Liver (tissue), 9 donors: ENCODE measurements around the gene CDPF1. TPM values are rescaled to one million over a fixed set of nuclear protein-coding genes. Genes with fewer than 3 reads are reported as not detected.

Experiments
- DNase-seq: peaks from one replicate; pipeline ENCODE4 v3.0.0-alpha.2; 2017; ENCODE audit warnings: low spot score
- H3K27ac ChIP-seq, 2 donors: one replicate each; pipeline ENCODE4 v1.7.0; 2013; ENCODE audit warnings: inconsistent platforms in 2 of 2, low read length in 2 of 2, control low read depth in 1 of 2, low read depth in 1 of 2, mild to moderate bottlenecking in 1 of 2
- H3K27me3 ChIP-seq, 4 donors: one replicate each; pipeline versions ENCODE4 v1.6.1 to v1.7.0; 2013; ENCODE audit warnings: low read length in 3 of 4, inconsistent platforms in 1 of 4, mild to moderate bottlenecking in 1 of 4, moderate library complexity in 1 of 4; ENCODE audit not compliant: control insufficient read depth in 4 of 4, insufficient read depth in 4 of 4
- H3K36me3 ChIP-seq, 4 donors: one replicate each; pipeline versions ENCODE4 v1.6.1 to v1.7.0; 2013; ENCODE audit warnings: low read length in 3 of 4, mild to moderate bottlenecking in 3 of 4, low read depth in 1 of 4, moderate library complexity in 1 of 4; ENCODE audit not compliant: control insufficient read depth in 4 of 4, insufficient read depth in 3 of 4
- H3K4me1 ChIP-seq, 4 donors: one replicate each; pipeline versions ENCODE4 v1.6.1 to v1.7.0; 2013; ENCODE audit warnings: low read length in 3 of 4, mild to moderate bottlenecking in 3 of 4, moderate library complexity in 1 of 4; ENCODE audit not compliant: control insufficient read depth in 4 of 4, insufficient read depth in 4 of 4
- H3K4me3 ChIP-seq, 3 donors: one replicate each; pipeline versions ENCODE4 v1.6.1 to v1.7.0; 2013; ENCODE audit warnings: low read length in 3 of 3, control low read depth in 1 of 3, low read depth in 1 of 3, mild to moderate bottlenecking in 1 of 3
- H3K9ac ChIP-seq, 2 donors: one replicate each; pipeline ENCODE4 v1.7.0; 2013; ENCODE audit warnings: low read length in 2 of 2, mild to moderate bottlenecking in 2 of 2, moderate library complexity in 2 of 2, control low read depth in 1 of 2, low read depth in 1 of 2
- H3K9me3 ChIP-seq, 4 donors: one replicate each; pipeline versions ENCODE4 v1.6.1 to v1.7.0; 2013; ENCODE audit warnings: low read length in 3 of 4; ENCODE audit not compliant: control insufficient read depth in 4 of 4
- CTCF ChIP-seq: fragments of 150-350 bp; IDR thresholded peaks from 2 replicates; pipeline ENCODE4 v1.5.1; 2017; ENCODE audit warnings: improper control_type of control experiment, low read depth, low read length; ENCODE audit not compliant: missing input control
- EGR1 ChIP-seq, 2 donors: IDR thresholded peaks; 2 replicates each; pipeline ENCODE4 v1.6.1; 2016 to 2018; ENCODE audit warnings: antibody characterized with exemption in 2 of 2, low read depth in 2 of 2
- FOXA1 ChIP-seq: IDR thresholded peaks from 2 replicates; pipeline ENCODE4 v1.6.1; 2016; ENCODE audit warnings: antibody characterized with exemption
- FOXA2 ChIP-seq: IDR thresholded peaks from 2 replicates; pipeline ENCODE4 v1.6.1; 2016; ENCODE audit warnings: antibody characterized with exemption
- GABPA ChIP-seq, 2 donors: IDR thresholded peaks in 1 of 2; conservative IDR thresholded peaks in 1 of 2; 2 replicates each; pipeline ENCODE4 v1.6.1; 2016; ENCODE audit warnings: antibody characterized with exemption in 2 of 2, mild to moderate bottlenecking in 1 of 2, moderate library complexity in 1 of 2
- HNF4A ChIP-seq, 2 donors: conservative IDR thresholded peaks; 2 replicates each; pipeline ENCODE4 v1.6.1; 2016; ENCODE audit warnings: antibody characterized with exemption in 2 of 2, mild to moderate bottlenecking in 2 of 2
- HNF4G ChIP-seq: IDR thresholded peaks from 2 replicates; pipeline ENCODE4 v1.6.1; 2016; ENCODE audit warnings: antibody characterized with exemption
- JUND ChIP-seq, 2 donors: IDR thresholded peaks; 2 replicates each; pipeline ENCODE4 v1.6.1; 2016; ENCODE audit warnings: antibody characterized with exemption in 2 of 2
- NR2F2 ChIP-seq: IDR thresholded peaks from 2 replicates; pipeline ENCODE4 v1.6.1; 2016; ENCODE audit warnings: antibody characterized with exemption
- RAD21 ChIP-seq, 2 donors: IDR thresholded peaks; 2 replicates each; pipeline ENCODE4 v1.6.1; 2016; ENCODE audit warnings: antibody characterized with exemption in 2 of 2, mild to moderate bottlenecking in 2 of 2
- RXRA ChIP-seq, 2 donors: IDR thresholded peaks; 2 replicates each; pipeline ENCODE4 v1.6.1; 2017 to 2018; ENCODE audit warnings: antibody characterized with exemption in 2 of 2, mild to moderate bottlenecking in 1 of 2
- SP1 ChIP-seq: IDR thresholded peaks from 2 replicates; pipeline ENCODE4 v1.6.1; 2018; ENCODE audit warnings: antibody characterized with exemption, mild to moderate bottlenecking
- TAF1 ChIP-seq: conservative IDR thresholded peaks from 2 replicates; pipeline ENCODE4 v1.6.1; 2016; ENCODE audit warnings: antibody characterized with exemption, mild to moderate bottlenecking
- YY1 ChIP-seq: IDR thresholded peaks from 2 replicates; pipeline ENCODE4 v1.6.1; 2016; ENCODE audit warnings: antibody characterized with exemption, mild to moderate bottlenecking
- ZBTB33 ChIP-seq: IDR thresholded peaks from 2 replicates; pipeline ENCODE4 v1.6.1; 2016; ENCODE audit warnings: antibody characterized with exemption
- WGBS: extraction: QIAGEN DNeasy Blood & Tissue Kit; methylation state at CpG from one replicate; pipeline ENCODE4 v1.1.7; 2013; 5-methylcytosine and 5-hydroxymethylcytosine counted together
- polyA plus RNA-seq, 2 donors: library from polyadenylated mRNA; stranded (reverse) in 1 of 2; unstranded in 1 of 2; fragments of 200-250 nt in 1 of 2; fragments of >200 nt in 1 of 2; fragmentation: Nextera tagmentation in 1 of 2; extraction: Ambion mirVana in 1 of 2; gene quantifications; one replicate each; pipeline versions ENCODE4 v1.2.1 to v1.2.3, GENCODE V29; 2013 to 2015
- total RNA-seq, 2 donors: library from RNA; depleted of rRNA; stranded (reverse); fragments of >200 nt; gene quantifications; one replicate each; pipeline ENCODE4 v1.2.3, GENCODE V29; 2014
- TF ChIP-seq, protein P1 (sequence below): IDR thresholded peaks from 2 replicates; pipeline ENCODE4 v1.6.1; 2016; ENCODE audit warnings: antibody characterized with exemption, mild to moderate bottlenecking
- TF ChIP-seq, protein P2 (sequence below): IDR thresholded peaks from 2 replicates; pipeline ENCODE4 v1.6.1; 2016; ENCODE audit warnings: antibody characterized with exemption
- TF ChIP-seq, protein P3 (sequence below): IDR thresholded peaks from 2 replicates; pipeline ENCODE4 v1.6.1; 2016; ENCODE audit warnings: antibody characterized with exemption
- donor health status: healthy.
- donor health status: healthy.
- donor health status: healthy.
- donor health status: healthy.
- donor health status: healthy.

The CDPF1 gene, protein sequence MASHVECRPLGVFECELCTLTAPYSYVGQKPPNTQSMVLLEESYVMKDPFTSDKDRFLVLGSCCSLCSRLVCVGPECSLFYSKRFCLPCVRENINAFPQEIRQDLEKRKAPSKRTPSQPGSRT
- 1 to 10 TPM; 4.4 to 6.1 TPM for total RNA-seq
- polyA plus RNA-seq: 1 to 10 TPM; 3.9 to 6.6 TPM

DNA sequence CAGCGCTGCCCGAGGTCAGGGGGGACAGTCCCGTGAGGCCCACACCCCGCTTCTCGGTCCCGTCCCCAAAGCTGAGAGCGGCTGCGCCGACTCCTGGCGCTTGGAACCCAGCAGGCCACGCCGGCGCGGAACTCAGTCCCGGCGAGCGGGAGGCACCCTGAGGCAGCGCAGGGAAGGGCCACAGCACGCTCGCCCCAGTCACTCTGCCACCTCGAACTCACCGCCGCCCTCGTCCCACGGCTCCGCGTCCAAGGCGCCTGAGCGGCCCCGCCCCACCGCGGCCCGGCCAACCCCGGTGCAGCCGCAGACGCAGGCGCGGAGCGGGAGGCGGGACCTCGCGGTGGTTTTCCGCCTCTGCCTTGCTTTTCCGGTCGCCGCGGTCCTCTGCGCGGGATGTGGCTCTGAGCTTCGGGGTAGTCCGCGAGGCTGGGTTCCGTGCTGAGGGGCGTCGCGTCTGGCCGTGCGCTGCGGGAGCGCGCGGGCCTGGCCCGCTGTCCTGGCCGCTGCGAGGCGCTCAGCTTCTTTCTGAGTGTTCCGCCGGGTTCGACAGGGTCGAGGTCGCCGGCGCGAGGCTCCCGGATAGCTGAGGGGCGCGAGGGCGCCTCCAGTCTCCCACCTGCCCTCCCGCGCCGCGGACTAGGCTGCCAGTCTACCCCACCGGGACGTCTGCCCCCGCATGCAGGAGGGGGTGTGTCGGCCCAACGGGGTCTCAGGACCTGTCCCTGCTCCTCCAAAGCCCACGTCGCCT, at the start of gene CDPF1:
TSS of gene CDPF1 (minus strand) at position 259 of the 748 bp plus-strand sequence. CDS start 2,009 bp downstream, outside the sequence.
- no peaks in the 10 kb centered on the region for H3K36me3 ChIP-seq
- peak within 1 kb of the TSS; percentile 77 to 85 (median 83) for H3K4me3 ChIP-seq
- H3K9me3 ChIP-seq: no peaks in the 10 kb centered on the region
- DNase-seq: peak; percentile 92
- TF ChIP-seq GABPA (IDR thresholded peaks at IDR 0.05 in 1 of 2, conservative IDR thresholded peaks at IDR 0.05 in 1 of 2) (peak in 1 of 2 donors; percentile 70), EGR1 (IDR thresholded peaks at IDR 0.05; ENCODE audit: low read depth in 2 of 2) (no peak), RXRA (IDR thresholded peaks at IDR 0.05) (no peak), HNF4A (conservative IDR thresholded peaks at IDR 0.05) (no peak), FOXA2 (no peak), YY1 (no peak), HNF4G (no peak), RAD21 (IDR thresholded peaks at IDR 0.05) (peak; percentile 28 to 61), NR2F2 (no peak), SP1 (peak; percentile 34), JUND (IDR thresholded peaks at IDR 0.05) (no peak), CTCF (no peak), TAF1 (no peak), ZBTB33 (no peak), FOXA1 (no peak)
- TF ChIP-seq, protein P1, sequence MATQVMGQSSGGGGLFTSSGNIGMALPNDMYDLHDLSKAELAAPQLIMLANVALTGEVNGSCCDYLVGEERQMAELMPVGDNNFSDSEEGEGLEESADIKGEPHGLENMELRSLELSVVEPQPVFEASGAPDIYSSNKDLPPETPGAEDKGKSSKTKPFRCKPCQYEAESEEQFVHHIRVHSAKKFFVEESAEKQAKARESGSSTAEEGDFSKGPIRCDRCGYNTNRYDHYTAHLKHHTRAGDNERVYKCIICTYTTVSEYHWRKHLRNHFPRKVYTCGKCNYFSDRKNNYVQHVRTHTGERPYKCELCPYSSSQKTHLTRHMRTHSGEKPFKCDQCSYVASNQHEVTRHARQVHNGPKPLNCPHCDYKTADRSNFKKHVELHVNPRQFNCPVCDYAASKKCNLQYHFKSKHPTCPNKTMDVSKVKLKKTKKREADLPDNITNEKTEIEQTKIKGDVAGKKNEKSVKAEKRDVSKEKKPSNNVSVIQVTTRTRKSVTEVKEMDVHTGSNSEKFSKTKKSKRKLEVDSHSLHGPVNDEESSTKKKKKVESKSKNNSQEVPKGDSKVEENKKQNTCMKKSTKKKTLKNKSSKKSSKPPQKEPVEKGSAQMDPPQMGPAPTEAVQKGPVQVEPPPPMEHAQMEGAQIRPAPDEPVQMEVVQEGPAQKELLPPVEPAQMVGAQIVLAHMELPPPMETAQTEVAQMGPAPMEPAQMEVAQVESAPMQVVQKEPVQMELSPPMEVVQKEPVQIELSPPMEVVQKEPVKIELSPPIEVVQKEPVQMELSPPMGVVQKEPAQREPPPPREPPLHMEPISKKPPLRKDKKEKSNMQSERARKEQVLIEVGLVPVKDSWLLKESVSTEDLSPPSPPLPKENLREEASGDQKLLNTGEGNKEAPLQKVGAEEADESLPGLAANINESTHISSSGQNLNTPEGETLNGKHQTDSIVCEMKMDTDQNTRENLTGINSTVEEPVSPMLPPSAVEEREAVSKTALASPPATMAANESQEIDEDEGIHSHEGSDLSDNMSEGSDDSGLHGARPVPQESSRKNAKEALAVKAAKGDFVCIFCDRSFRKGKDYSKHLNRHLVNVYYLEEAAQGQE: peak; percentile 12
- TF ChIP-seq, protein P2, sequence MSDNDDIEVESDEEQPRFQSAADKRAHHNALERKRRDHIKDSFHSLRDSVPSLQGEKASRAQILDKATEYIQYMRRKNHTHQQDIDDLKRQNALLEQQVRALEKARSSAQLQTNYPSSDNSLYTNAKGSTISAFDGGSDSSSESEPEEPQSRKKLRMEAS: no peak
- TF ChIP-seq, protein P3, sequence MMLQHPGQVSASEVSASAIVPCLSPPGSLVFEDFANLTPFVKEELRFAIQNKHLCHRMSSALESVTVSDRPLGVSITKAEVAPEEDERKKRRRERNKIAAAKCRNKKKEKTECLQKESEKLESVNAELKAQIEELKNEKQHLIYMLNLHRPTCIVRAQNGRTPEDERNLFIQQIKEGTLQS: no peak
- H3K27me3 ChIP-seq: no peaks in the 10 kb centered on the region
- H3K9ac ChIP-seq: peak within 1 kb of the TSS; percentile 16 to 42
- under 1% methylated on average over 89 of the region's 89 CpGs for WGBS
- peak within 1 kb of the TSS; percentile 72 to 77 for H3K27ac ChIP-seq
- peaks cover 3 to 22% (median 9%) of the 10 kb centered on the region in 4 donors for H3K4me1 ChIP-seq
